G401 (cell line): ENCODE measurements around the gene RIMOC1. TPM values are rescaled to one million over a fixed set of nuclear protein-coding genes. Genes with fewer than 3 reads are reported as not detected.

Experiments
- DNase-seq: peaks from one replicate; pipeline ENCODE4 v3.0.0-alpha.2; 2015; ENCODE audit warnings: low spot score
- in situ Hi-C: cut with HindIII; loops from 2 replicates; pipeline ENCODE4 v1.10.0; 2016; ENCODE audit warnings: low sequenced_read_pairs, mixed read lengths
- total RNA-seq: library from RNA; depleted of rRNA; stranded (reverse); fragments of >200 nt; shearing (Covaris generic); gene quantifications from 2 replicates; pipeline ENCODE4 v1.2.3, GENCODE V29; 2014; rRNA removed

Gene RIMOC1
- total RNA-seq, result 5.4 and 9.4 TPM in 2 replicates

GRCh38 chr5:41903892-41904799 lies at the start of gene RIMOC1:
RIMOC1 (plus strand) TSS chr5:41904344; CDS start chr5:41904368, 24 bp downstream.
- DNase-seq, result peak; percentile 100
- in situ Hi-C loops, result no loop called here

- peak; percentile 86 for DNase-seq
- in situ Hi-C loops, result no loop called here
Observed at GRCh38 chr5:41856644-41857491, 47.3 kb upstream of the RIMOC1 start.

GRCh38 chr5:41857989-41858388 lies 46.2 kb upstream of the RIMOC1 start:
- in situ Hi-C loops, result no loop called here
- no peak for DNase-seq

- in situ Hi-C loops, result no loop called here
- no peak for DNase-seq
Observed at GRCh38 chr5:41858890-41859289, 45.3 kb upstream of the RIMOC1 start.

- DNase-seq, result no peak
- in situ Hi-C loops, result no loop called here
Observed at GRCh38 chr5:41863871-41864486, 40.2 kb upstream of the RIMOC1 start.

- in situ Hi-C loops, result no loop called here
- peak; percentile 82 for DNase-seq
Observed at GRCh38 chr5:41869151-41869723, 34.9 kb upstream of the RIMOC1 start.

GRCh38 chr5:41869724-41870626 lies 34.2 kb upstream of the RIMOC1 start, which contains the start of gene OXCT1:
OXCT1 (minus strand) TSS chr5:41870425; CDS start chr5:41870358, 67 bp downstream.
- in situ Hi-C loops, result no loop called here
- DNase-seq, result peak; percentile 74

- peak; percentile 20 for DNase-seq
- in situ Hi-C loops, result no loop called here
Observed at GRCh38 chr5:41870627-41871048, 33.5 kb upstream of the RIMOC1 start.

GRCh38 chr5:41871852-41872251 lies 32.3 kb upstream of the RIMOC1 start:
- in situ Hi-C loops, result no loop called here

GRCh38 chr5:41874512-41875060 lies 29.6 kb upstream of the RIMOC1 start:
- in situ Hi-C loops, result no loop called here
- DNase-seq, result no peak

More at GRCh38 chr5:41871852-41872251, 32.3 kb upstream of the RIMOC1 start:
- DNase-seq, result no peak

- no peak for DNase-seq
- in situ Hi-C loops, result no loop called here
Observed at GRCh38 chr5:41875121-41875520, 29.0 kb upstream of the RIMOC1 start.

GRCh38 chr5:41876678-41877077 lies 27.5 kb upstream of the RIMOC1 start:
- in situ Hi-C loops, result no loop called here
- no peak for DNase-seq

- in situ Hi-C loops, result no loop called here
- no peak for DNase-seq
Observed at GRCh38 chr5:41877408-41877807, 26.7 kb upstream of the RIMOC1 start.

- DNase-seq, result no peak
- in situ Hi-C loops, result no loop called here
Observed at GRCh38 chr5:41878173-41878572, 26.0 kb upstream of the RIMOC1 start.

GRCh38 chr5:41878643-41879478 lies 25.3 kb upstream of the RIMOC1 start:
- in situ Hi-C loops, result no loop called here
- DNase-seq, result no peak

GRCh38 chr5:41882765-41883164 lies 21.4 kb upstream of the RIMOC1 start:
- in situ Hi-C loops, result no loop called here
- no peak for DNase-seq

GRCh38 chr5:41883243-41883642 lies 20.9 kb upstream of the RIMOC1 start:
- in situ Hi-C loops, result no loop called here
- no peak for DNase-seq
